H4 (cell line): ENCODE data around the gene SLIT1. TPM values are rescaled to one million over a fixed set of nuclear protein-coding genes. Genes with fewer than 3 reads are reported as not detected.
"Not testable (repeated sequence)": the region's sequence is repeated elsewhere in the genome, so short reads cannot be mapped to it uniquely, and the experiment has no call there.

Source experiments
- DNase-seq: peaks from one replicate; pipeline ENCODE4 v3.0.0-alpha.2; 2015; ENCODE audit warnings: low spot score
- total RNA-seq: library from RNA; depleted of rRNA; stranded (reverse); fragments of >200 nt; shearing (Covaris generic); gene quantifications from 2 replicates; pipeline ENCODE4 v1.2.3, GENCODE V29; 2014

Gene SLIT1
- total RNA-seq, 1 experiment from 2014 or later, result 0.10 TPM

- DNase-seq, result not testable (repeated sequence)
Measured at GRCh38 chr10:97082575-97082974, 103.2 kb downstream of the SLIT1 start.

- DNase-seq, result peak; percentile 48
Measured at GRCh38 chr10:97081621-97082235, 104.0 kb downstream of the SLIT1 start.

GRCh38 chr10:97080051-97080776, 105.5 kb downstream of the SLIT1 start:
- DNase-seq, result no peak

DNA sequence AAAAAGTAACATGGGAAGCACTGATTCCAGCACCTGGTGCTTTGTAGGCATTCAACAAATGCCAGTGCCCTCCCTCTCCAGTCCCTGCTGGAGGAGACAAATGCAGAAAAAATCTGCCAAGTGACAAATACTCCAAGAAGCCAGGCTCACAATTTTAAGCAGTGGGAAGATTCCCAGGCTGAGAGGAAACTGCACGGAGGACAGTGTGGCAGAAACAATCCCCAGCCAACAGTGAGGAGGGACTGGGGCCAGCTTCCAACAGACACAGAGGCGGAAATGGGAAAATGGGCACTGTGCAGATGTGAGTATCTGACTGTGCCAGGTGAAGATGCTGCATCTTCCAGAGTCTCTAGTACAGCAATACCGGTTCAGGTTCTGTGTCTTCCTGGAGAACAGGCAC, 106.3 kb downstream of the SLIT1 start:
- no peak for DNase-seq

GRCh38 chr10:97078938-97079445, 106.8 kb downstream of the SLIT1 start:
- DNase-seq, result no peak

DNA sequence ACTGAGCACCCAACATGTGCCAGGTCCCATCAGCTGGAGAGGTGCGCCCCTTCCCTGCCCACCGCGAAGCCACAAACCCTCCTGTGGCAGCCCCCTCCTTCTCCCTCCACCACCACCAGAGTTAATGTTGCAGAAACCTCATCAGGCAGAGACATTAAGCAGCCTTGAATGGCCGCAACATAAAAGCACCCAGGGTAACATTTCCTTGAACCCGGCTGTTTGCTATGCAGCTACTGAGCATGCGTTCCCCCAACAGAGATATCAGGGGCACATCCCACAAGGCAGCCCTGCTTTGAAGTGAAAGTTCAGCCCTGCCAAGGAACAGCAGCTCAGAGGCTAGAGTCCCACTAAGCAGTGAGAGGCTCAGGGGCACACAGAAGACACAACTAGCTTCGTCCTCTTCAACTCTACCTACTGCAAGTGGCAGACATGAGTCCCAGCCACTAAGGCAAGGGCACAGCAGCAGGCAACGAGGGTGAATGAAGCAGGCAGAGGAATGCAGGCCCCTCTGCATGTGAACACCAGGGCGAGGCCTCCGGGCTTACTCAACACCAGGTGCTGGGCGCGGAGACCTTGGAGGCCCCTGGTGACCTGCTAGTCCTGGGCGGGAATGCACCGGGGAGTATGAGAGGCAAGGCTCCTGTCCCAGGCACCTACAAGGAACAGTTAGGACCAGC, 107.4 kb downstream of the SLIT1 start:
- DNase-seq, result no peak

DNA sequence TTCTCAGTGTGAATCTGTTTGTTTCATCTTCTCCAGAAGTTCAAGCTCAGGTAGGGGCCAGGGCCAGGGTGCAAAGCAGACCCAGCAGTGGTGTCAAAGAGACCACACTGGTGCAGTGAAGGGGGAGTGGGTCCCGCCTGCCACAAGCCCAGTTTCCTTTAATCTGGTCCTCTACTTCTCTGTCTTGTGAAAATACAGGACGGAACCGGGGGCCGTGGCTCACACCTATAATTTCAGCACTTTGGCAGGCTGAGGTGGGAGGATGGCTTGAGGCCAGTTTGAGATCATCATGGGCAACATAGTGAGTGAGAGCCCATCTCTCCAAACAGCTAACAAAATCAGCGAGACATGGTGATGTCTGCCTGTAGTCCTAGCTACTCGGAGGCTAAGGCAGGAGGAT, 109.0 kb downstream of the SLIT1 start:
- no peak for DNase-seq

DNA sequence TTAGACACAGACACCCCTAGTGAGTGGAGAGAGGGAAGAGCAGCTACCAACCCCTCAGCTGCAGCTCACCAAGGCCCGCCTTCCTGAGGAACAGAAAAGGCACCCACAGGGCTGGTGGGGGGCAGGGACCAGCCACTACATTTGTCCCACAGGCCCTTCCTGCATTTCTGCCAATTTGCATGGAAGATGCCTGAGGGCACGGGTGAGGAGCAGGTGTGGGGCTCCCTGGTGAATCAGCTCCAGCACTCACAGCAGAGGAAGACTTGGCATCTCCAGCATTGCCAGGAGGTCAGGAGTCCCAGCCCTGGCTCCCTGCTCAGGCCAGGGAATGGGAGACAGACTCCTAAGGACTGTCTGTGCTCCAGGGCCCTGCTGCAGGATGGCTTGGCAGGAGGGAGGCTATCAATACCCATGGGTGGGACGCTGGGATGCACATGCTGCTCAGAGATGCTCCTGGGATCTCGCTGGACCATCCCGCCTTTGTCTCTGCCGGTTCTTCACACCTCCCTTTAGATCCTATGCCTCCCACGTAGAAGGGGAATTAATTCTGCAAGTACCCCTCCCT, 109.7 kb downstream of the SLIT1 start:
- DNase-seq, result no peak

- no peak for DNase-seq
Measured at GRCh38 chr10:97075421-97075820, 110.3 kb downstream of the SLIT1 start.

DNA sequence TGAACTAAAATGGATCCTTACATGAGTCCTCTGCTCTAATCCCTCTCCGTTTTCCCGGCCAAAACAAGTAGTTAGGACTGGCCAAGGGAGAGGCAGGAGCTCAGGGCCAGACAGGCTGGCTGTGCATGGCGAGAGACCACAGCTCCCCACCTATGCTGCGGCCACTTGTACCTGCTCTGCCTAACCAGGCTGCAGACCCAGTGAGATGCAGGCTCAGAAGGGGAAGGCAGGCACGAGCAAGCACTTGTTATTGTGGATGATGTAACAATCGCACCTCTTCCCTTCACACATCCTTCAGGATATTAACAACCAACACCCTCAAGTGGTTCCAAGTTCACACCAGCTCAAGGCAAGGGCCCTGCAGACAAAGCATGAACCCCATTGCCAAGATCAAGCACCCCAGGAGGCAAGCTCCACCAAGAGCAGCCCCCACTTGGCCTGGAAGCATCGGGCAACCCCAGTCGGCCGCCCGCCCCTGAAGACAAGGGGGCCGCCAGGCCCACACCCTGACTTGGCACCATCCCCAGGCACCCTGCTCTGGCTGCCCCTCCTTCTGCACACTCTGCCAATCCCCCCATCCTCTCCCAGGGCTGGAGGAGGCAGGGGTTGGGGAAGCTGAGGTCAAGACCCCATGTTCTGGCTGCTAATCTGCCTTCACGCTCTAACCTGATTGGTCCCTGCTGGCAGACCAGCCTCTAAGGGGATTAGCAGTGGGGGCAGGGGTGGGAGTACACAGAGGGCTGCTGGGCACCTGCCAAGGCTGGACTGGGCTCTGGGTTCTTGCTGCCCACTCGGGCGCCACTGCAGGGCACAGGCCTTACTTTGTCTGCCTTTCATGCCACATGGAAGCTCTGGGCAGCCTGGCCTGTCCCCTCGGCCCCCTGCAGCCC, 111.3 kb downstream of the SLIT1 start:
- no peak for DNase-seq

- peak; percentile 56 for DNase-seq
Measured at GRCh38 chr10:97072851-97073665, 112.7 kb downstream of the SLIT1 start.

DNA sequence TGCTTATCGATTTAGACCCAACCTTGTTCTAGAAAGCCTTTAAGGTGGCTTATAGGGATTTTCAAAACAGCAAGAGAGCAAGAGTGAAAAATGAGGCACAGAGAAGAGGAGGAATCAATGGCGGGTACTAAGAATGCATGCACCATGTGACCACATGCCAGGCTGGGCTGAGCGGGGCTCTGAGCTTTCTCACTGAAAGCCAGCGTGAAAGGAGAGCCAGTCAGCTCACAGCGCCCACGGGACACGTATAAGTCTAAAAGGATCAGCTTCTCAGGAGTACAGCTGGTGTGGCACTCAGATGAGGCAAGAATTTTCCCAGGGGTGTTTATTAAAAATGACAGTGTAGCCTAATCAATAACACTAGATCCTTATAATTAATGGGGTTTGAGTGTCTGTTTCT, 114.3 kb downstream of the SLIT1 start:
- no peak for DNase-seq

DNA sequence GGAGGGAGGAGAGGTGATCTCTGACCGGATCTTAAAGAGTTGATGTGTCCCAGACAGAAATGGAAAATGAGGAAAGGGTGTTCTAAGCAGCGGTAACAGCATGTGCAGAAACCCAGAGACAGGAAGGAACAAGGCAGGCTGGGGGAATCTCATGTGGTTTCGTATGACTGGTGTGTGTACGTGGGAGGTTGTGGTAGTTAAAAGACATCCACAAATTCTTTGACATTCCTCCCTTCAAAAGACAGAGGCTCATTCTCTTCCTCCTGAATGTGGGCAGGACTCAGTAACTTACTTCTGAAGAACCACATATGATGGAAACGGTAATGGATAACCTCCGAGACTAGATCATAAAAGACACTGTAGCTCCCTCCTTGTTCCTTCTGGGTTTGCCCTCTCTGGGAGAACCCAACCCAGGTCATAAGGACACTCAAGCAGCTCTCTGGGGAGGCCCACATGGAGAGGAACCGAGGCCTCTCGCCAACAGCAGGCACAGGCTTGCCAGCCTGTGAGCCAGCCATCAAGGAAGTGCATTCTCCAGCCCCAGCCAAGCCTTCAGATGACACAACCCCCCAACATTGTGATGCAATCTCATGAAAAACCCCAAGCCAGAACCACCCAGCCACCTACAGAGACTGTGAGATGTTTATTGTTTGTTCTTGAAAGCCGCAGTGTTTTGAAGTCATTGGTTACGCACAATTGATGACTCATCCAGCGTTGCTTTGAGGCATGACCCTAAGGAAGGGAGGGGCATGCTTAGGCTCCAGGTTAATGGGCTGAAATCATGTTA, 116.0 kb downstream of the SLIT1 start:
- peak; percentile 60 for DNase-seq

GRCh38 chr10:97069026-97069425, 116.7 kb downstream of the SLIT1 start:
- DNase-seq, result no peak

DNA sequence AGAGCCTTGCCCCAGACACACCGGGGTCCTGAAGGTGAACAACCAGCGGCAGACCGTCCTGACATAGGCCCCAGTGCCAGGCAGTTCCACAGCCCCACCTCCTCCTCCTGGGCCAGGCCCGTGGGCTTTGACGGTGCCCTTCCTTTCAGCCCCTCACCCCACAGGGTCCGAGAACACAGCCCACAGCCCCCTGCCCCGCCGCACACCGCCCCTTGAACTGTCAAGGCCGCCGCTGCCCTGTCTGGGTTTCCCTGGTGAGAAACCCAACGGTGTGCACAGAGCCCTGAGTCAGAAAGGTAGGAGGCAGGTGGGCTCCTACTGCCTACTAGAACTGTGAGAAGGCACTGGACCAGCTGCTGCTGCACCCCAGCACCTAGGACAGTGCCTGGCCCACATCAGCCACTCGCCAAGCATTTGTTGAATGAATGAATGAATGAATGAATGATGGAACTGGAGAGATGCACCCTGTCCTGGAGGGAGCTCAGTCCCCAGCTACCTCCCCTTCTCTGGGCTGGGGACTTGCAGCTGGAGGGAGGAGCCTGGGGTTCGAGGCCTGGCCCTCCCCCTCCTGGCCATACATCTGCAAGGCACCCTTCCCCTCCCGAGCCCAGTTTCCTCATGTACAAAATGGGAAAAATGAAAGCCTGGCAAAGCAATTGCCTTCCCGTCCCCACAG, 117.9 kb downstream of the SLIT1 start:
- DNase-seq, result no peak

GRCh38 chr10:97066877-97067555, 118.7 kb downstream of the SLIT1 start:
- no peak for DNase-seq

DNA sequence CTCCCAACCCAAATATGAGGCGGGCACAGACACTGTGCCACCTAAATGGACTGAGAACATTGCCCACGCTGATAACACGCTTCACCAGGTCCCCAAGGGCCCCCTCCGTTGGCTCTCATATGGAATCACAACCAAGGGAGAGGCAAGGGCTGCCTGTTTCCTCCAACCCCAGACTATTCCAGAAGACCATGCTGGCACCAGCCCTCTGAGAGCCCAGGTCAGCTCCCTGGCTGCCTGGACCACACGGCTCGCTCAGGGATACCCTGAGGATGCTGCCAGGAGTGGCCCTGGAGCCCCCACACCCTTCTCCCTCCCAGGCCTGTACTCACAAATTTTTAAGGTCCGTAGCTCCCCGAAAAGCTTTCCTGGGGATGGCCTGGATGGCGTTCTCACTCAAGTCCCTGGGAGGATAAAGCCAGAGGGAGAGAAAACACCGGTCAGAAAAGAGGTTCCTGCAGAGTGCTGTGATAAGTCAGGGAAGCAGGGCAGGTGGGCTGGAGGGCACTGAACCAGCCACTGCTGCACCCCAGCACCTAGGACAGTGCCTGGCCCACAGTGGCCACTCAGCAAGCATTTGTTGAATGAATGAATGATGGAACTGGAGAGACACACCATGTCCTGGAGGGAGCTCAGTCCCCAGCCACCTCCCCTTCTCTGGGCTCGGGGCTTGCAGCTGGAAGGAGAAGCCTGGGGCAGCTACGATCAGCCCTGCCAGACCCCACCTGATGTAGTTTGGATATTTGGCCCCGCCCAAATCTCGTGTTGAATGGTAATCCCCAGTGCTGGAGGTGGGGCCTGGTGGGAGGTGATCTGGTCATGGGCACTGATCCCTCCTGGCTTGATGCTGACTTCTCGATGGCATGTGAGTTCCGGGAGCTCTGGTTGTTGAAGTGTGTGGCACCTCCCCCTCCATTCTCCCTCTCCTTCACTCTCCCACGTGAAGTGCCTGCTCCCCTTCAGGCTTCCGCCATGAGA, 119.8 kb downstream of the SLIT1 start:
- no peak for DNase-seq
